H9 (cell line): ENCODE results near the gene IL10RA. TPM values are rescaled to one million over a fixed set of nuclear protein-coding genes. Genes with fewer than 3 reads are reported as not detected.

ENCODE experiments used
- DNase-seq: peaks from one replicate; pipeline ENCODE4 v3.0.0-alpha.2; 2017
- H2AFZ ChIP-seq: one replicate; pipeline ENCODE4 v1.6.1; 2013; ENCODE audit warnings: mild to moderate bottlenecking, low read length, control low read depth, moderate library complexity
- H2AK5ac ChIP-seq: 2 replicates; pipeline ENCODE4 v1.6.1; 2013; ENCODE audit warnings: low read length, control low read depth, mixed read lengths; ENCODE audit not compliant: insufficient read length
- H2BK120ac ChIP-seq: one replicate; pipeline ENCODE4 v1.6.1; 2013; ENCODE audit warnings: low read depth, mild to moderate bottlenecking, low read length, control low read depth, inconsistent platforms; ENCODE audit not compliant: poor library complexity, severe bottlenecking
- H2BK12ac ChIP-seq: 2 replicates; pipeline ENCODE4 v1.6.1; 2013; ENCODE audit warnings: low read length, control low read depth, mixed read lengths, low read depth; ENCODE audit not compliant: insufficient read length
- H2BK15ac ChIP-seq: 2 replicates; pipeline ENCODE4 v1.6.1; 2013; ENCODE audit warnings: low read depth, low read length, control low read depth
- H2BK20ac ChIP-seq: one replicate; pipeline ENCODE4 v1.6.1; 2013; ENCODE audit warnings: low read depth, mild to moderate bottlenecking, low read length, control low read depth, inconsistent platforms; ENCODE audit not compliant: poor library complexity, severe bottlenecking
- H2BK5ac ChIP-seq: 2 replicates; pipeline ENCODE4 v1.6.1; 2013; ENCODE audit warnings: low read length, control low read depth, mixed read lengths; ENCODE audit not compliant: insufficient read length
- H3K14ac ChIP-seq: 2 replicates; pipeline ENCODE4 v1.6.1; 2013; ENCODE audit warnings: low read length, control low read depth; ENCODE audit not compliant: insufficient read depth
- H3K18ac ChIP-seq: 2 replicates; pipeline ENCODE4 v1.6.1; 2013; ENCODE audit warnings: low read depth, mild to moderate bottlenecking, mixed read lengths, low read length, control low read depth; ENCODE audit not compliant: insufficient read length
- H3K23ac ChIP-seq: 2 replicates; pipeline ENCODE4 v1.6.1; 2013; ENCODE audit warnings: low read length, control low read depth, mixed read lengths, low read depth; ENCODE audit not compliant: insufficient read length
- H3K23me2 ChIP-seq: 2 replicates; pipeline ENCODE4 v1.6.1; 2013; ENCODE audit warnings: low read depth, mild to moderate bottlenecking, mixed read lengths, low read length, control low read depth; ENCODE audit not compliant: insufficient read length, poor library complexity, severe bottlenecking
- H3K27ac ChIP-seq: 2 replicates; pipeline ENCODE4 v1.5.1; 2013; ENCODE audit warnings: low read length, control low read depth, mixed read lengths, low read depth; ENCODE audit not compliant: insufficient read length
- H3K27me3 ChIP-seq: 2 replicates; pipeline ENCODE4 v1.6.1; 2013; ENCODE audit warnings: low read length, control low read depth, inconsistent platforms; ENCODE audit not compliant: insufficient read depth
- H3K4ac ChIP-seq: 2 replicates; pipeline ENCODE4 v1.6.1; 2013; ENCODE audit warnings: low read depth, mild to moderate bottlenecking, control low read depth, inconsistent platforms, low read length, moderate library complexity
- H3K4me1 ChIP-seq: 2 replicates; pipeline ENCODE4 v1.6.1; 2013; ENCODE audit warnings: low read length, control low read depth, inconsistent platforms; ENCODE audit not compliant: insufficient read depth
- H3K4me2 ChIP-seq: 2 replicates; pipeline ENCODE4 v1.6.1; 2013; ENCODE audit warnings: low read length, control low read depth, mixed read lengths; ENCODE audit not compliant: insufficient read length, insufficient read depth
- H3K56ac ChIP-seq: 2 replicates; pipeline ENCODE4 v1.6.1; 2013; ENCODE audit warnings: low read depth, mild to moderate bottlenecking, mixed read lengths, low read length, control low read depth; ENCODE audit not compliant: insufficient read length
- H3K79me1 ChIP-seq: 2 replicates; pipeline ENCODE4 v1.6.1; 2013; ENCODE audit warnings: low read depth, mild to moderate bottlenecking, moderate library complexity, low read length, control low read depth, inconsistent platforms; ENCODE audit not compliant: insufficient read depth, poor library complexity, severe bottlenecking
- H3K79me2 ChIP-seq: 2 replicates; pipeline ENCODE4 v1.6.1; 2013; ENCODE audit warnings: low read length, control low read depth, inconsistent platforms; ENCODE audit not compliant: insufficient read depth
- H3K9ac ChIP-seq: 2 replicates; pipeline ENCODE4 v1.6.1; 2013; ENCODE audit warnings: low read length, control low read depth, mixed read lengths; ENCODE audit not compliant: insufficient read length; ENCODE audit errors: extremely low read depth
- H3K9me3 ChIP-seq: one replicate; pipeline ENCODE4 v1.6.1; 2013; ENCODE audit warnings: low read depth, low read length, inconsistent platforms; ENCODE audit not compliant: control insufficient read depth
- H3T11ph ChIP-seq: one replicate; pipeline ENCODE4 v1.6.1; 2013; ENCODE audit warnings: mild to moderate bottlenecking, low read length, control low read depth, inconsistent platforms
- H4K20me1 ChIP-seq: one replicate; pipeline ENCODE4 v1.6.1; 2013; ENCODE audit not compliant: control insufficient read depth, insufficient read length, insufficient read depth
- H4K5ac ChIP-seq: 2 replicates; pipeline ENCODE4 v1.6.1; 2013; ENCODE audit warnings: low read depth, mild to moderate bottlenecking, mixed read lengths, low read length, control low read depth; ENCODE audit not compliant: insufficient read length
- H4K8ac ChIP-seq: replicated peaks from 2 replicates; pipeline ENCODE4 v1.6.1; 2013; ENCODE audit warnings: low read length, control low read depth, mixed read lengths, low read depth; ENCODE audit not compliant: insufficient read length
- H4K91ac ChIP-seq: 2 replicates; pipeline ENCODE4 v1.6.1; 2013; ENCODE audit warnings: low read depth, mild to moderate bottlenecking, moderate library complexity, mixed read lengths, low read length, control low read depth; ENCODE audit not compliant: insufficient read length
- H3K27ac Mint-ChIP-seq, 3 experiments: 2 replicates in 2 of 3; 3 replicates in 1 of 3; pipeline ENCODE4 v1.8.0; 2020 to 2021; ENCODE audit warnings: mixed read lengths in 3 of 3, mild to moderate bottlenecking in 1 of 3, moderate library complexity in 1 of 3
- H3K27me3 Mint-ChIP-seq: 2 replicates; pipeline ENCODE4 v1.8.0; 2021; ENCODE audit warnings: low read depth, mild to moderate bottlenecking, moderate library complexity, mixed read lengths
- H3K36me3 Mint-ChIP-seq, 3 experiments: 2 replicates in 2 of 3; 3 replicates in 1 of 3; pipeline ENCODE4 v1.8.0; 2020 to 2021; ENCODE audit warnings: low read depth in 3 of 3, mixed read lengths in 3 of 3; ENCODE audit not compliant: insufficient read depth in 1 of 3
- H3K4me1 Mint-ChIP-seq, 2 experiments: 2 replicates each; pipeline ENCODE4 v1.8.0; 2020; ENCODE audit warnings: mixed read lengths in 2 of 2
- H3K4me3 Mint-ChIP-seq, 2 experiments: 2 replicates in 1 of 2; 3 replicates in 1 of 2; pipeline ENCODE4 v1.8.0; 2020 to 2021; ENCODE audit warnings: mild to moderate bottlenecking in 2 of 2, mixed read lengths in 2 of 2, moderate library complexity in 1 of 2
- H3K9me3 Mint-ChIP-seq, 2 experiments: 2 replicates in 1 of 2; 3 replicates in 1 of 2; pipeline ENCODE4 v1.8.0; 2020; ENCODE audit warnings: mild to moderate bottlenecking in 2 of 2, mixed read lengths in 2 of 2, moderate library complexity in 1 of 2
- CTCF ChIP-seq: fragments of 200-600 bp; sonication (generic); conservative IDR thresholded peaks from 3 replicates; pipeline ENCODE4 v1.8.0; 2021; ENCODE audit warnings: antibody characterized with exemption, mild to moderate bottlenecking
- WGBS: extraction: QIAGEN DNeasy Blood & Tissue Kit; methylation state at CpG from one replicate; pipeline ENCODE4 v1.1.7; 2013; ENCODE audit warnings: missing lambda C conversion rate, low lambda C conversion rate, mixed read lengths; ENCODE audit not compliant: insufficient read length; ENCODE audit errors: extremely low coverage; 5-methylcytosine and 5-hydroxymethylcytosine counted together
- total RNA-seq: library from RNA; stranded (reverse); gene quantifications from 2 replicates; pipeline ENCODE4 v1.2.1, GENCODE V29; 2021

The IL10RA gene
- total RNA-seq, 1 experiment from 2014 or later, result not detected

DNA sequence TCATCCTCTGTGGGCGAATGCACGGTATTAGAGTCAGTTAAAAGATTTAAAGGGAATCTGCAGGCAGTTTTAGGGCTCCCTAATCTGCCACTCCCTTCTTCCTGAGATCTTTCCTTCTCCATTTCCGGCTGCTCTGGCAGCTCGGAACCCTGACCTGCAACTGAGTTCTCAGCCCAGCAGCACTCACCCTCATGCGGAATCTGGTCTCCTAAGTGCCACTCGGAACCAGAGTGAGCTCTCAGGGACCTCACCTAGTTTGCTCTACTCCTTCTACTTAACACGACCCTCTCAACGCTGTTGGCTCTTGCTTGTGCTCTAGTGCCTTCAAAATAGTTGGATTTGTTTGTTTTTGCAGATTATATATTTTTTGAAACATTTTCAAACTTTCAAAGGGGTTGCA is 19.3 kb upstream of the IL10RA start:
- Histone ChIP-seq H3K79me2 (no peaks in the 10 kb centered on the region), H3K27me3 (no peaks in the 10 kb centered on the region; the same call in 1 of the 2 replicates), H4K20me1 (no peaks in the 10 kb centered on the region), H3K27ac (no peak overlapping the region), H2BK5ac (no peak overlapping the region), H4K5ac (no peak overlapping the region), H4K8ac (no peak overlapping the region), H3K14ac (no peak overlapping the region), H3K23ac (no peak overlapping the region), H3K79me1 (no peaks in the 10 kb centered on the region), H3K9ac (no peak overlapping the region), H2BK12ac (no peak overlapping the region), H2BK20ac (no peak overlapping the region), H2BK120ac (no peak overlapping the region), H3K18ac (no peak overlapping the region), H2AFZ (no peak overlapping the region), H4K91ac (no peak overlapping the region), H3K56ac (no peak overlapping the region), H3K9me3 (no peaks in the 10 kb centered on the region), H3K23me2 (no peaks in the 10 kb centered on the region), H2BK15ac (no peak overlapping the region), H3K4me1 (no peaks in the 10 kb centered on the region), H3K4ac (no peak overlapping the region), H3K4me2 (no peak overlapping the region), H3T11ph (no peak overlapping the region), H2AK5ac (no peak overlapping the region)
- H3K36me3 Mint-ChIP-seq, result no peaks in the 10 kb centered on the region
- no CpG with 5 or more reads among the region's 8 CpGs for WGBS
- no peak for TF ChIP-seq CTCF
- peaks cover 3% of the 10 kb centered on the region for H3K27me3 Mint-ChIP-seq
- DNase-seq, result no peak
- H3K9me3 Mint-ChIP-seq, result no peaks in the 10 kb centered on the region
- H3K4me3 Mint-ChIP-seq, result no peak overlapping the region
- H3K4me1 Mint-ChIP-seq, result no peaks in the 10 kb centered on the region
- H3K27ac Mint-ChIP-seq, result no peak overlapping the region
